HFFc6 (cell line): ENCODE data around the gene SLIT3. TPM values are rescaled to one million over a fixed set of nuclear protein-coding genes. Genes with fewer than 3 reads are reported as not detected.

Experiments used
- DNase-seq: peaks from one replicate; pipeline ENCODE4 v3.0.0-alpha.2; 2018
- H3K27ac Mint-ChIP-seq: 2 replicates; pipeline ENCODE4 v1.8.0; 2020; ENCODE audit warnings: mild to moderate bottlenecking, mixed read lengths
- H3K27me3 Mint-ChIP-seq: 2 replicates; pipeline ENCODE4 v1.8.0; 2021; ENCODE audit warnings: mild to moderate bottlenecking, moderate library complexity, mixed read lengths; ENCODE audit not compliant: insufficient read depth
- H3K36me3 Mint-ChIP-seq: 2 replicates; pipeline ENCODE4 v1.8.0; 2021; ENCODE audit warnings: low read depth, mixed read lengths
- H3K4me1 Mint-ChIP-seq: 2 replicates; pipeline ENCODE4 v1.8.0; 2020; ENCODE audit warnings: low read depth, mixed read lengths
- H3K4me3 Mint-ChIP-seq: 2 replicates; pipeline ENCODE4 v1.8.0; 2020; ENCODE audit warnings: mild to moderate bottlenecking, moderate library complexity, mixed read lengths
- H3K9me3 Mint-ChIP-seq: 2 replicates; pipeline ENCODE4 v1.8.0; 2020; ENCODE audit warnings: mild to moderate bottlenecking, mixed read lengths
- CTCF ChIP-seq: fragments of 200-600 bp; sonication (generic); IDR thresholded peaks from 2 replicates; pipeline ENCODE4 v1.5.0; 2021; ENCODE audit warnings: antibody characterized with exemption, mild to moderate bottlenecking
- total RNA-seq, 6 experiments: library from RNA; stranded (reverse); fragmentation: NEBNext Ultra II Directional; extraction: Animal tissue kit (Norgen Biotek cat#: 25700); gene quantifications; 2 replicates in 1 of 6; 3 replicates in 5 of 6; pipeline ENCODE4 v1.2.3, GENCODE V29; 2021

SLIT3 gene
- total RNA-seq, 6 experiments from 2014 or later = 4.2 to 8.3 (median 7.1) TPM

- DNase-seq = no peak
- H3K27me3 Mint-ChIP-seq = peaks cover 4% of the 10 kb centered on the region
- no peak for TF ChIP-seq CTCF
- no peak overlapping the region for H3K27ac Mint-ChIP-seq
- H3K4me1 Mint-ChIP-seq = no peaks in the 10 kb centered on the region; the same call in 1 of the 2 replicates
- no peak overlapping the region for H3K4me3 Mint-ChIP-seq
- no peaks in the 10 kb centered on the region for H3K9me3 Mint-ChIP-seq
- H3K36me3 Mint-ChIP-seq = no peaks in the 10 kb centered on the region
These were observed 421.6 kb downstream of the SLIT3 start for GRCh38 chr5:168879331-168879730.

GRCh38 chr5:168878135-168878745 lies 422.7 kb downstream of the SLIT3 start:
- H3K9me3 Mint-ChIP-seq = no peaks in the 10 kb centered on the region
- H3K4me3 Mint-ChIP-seq = no peak overlapping the region
- peaks cover 3% of the 10 kb centered on the region for H3K27me3 Mint-ChIP-seq
- no peak for DNase-seq
- H3K27ac Mint-ChIP-seq = no peak overlapping the region
- TF ChIP-seq CTCF = no peak
- H3K36me3 Mint-ChIP-seq = no peaks in the 10 kb centered on the region
- H3K4me1 Mint-ChIP-seq = no peaks in the 10 kb centered on the region; the same call in 1 of the 2 replicates

GRCh38 chr5:168877132-168877892 lies 423.6 kb downstream of the SLIT3 start:
- Mint-ChIP-seq H3K27ac (no peak overlapping the region), H3K9me3 (no peaks in the 10 kb centered on the region), H3K4me1 (no peaks in the 10 kb centered on the region; the same call in 1 of the 2 replicates), H3K36me3 (no peaks in the 10 kb centered on the region), H3K27me3 (peaks cover 7% of the 10 kb centered on the region), H3K4me3 (no peak overlapping the region)
- no peak for DNase-seq
- TF ChIP-seq CTCF = no peak

DNA sequence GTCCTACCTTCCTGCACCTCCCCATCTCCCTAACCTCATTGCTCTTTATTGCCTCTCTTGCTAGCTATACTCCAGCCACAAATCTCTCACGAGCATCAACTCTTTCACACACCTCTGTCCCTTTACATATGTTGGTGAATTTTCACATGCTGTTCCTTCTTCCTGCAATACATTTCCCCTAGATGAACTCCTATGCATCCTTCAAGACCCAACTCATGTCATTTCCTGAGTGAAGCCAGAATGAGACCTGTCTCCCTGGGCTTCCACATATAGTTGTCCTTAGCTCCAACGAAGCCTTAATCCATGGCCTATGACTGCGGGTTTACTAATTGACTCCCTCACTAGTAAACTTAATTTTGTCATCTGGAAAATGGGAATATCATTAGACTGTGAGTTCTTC lies 424.5 kb downstream of the SLIT3 start:
- H3K9me3 Mint-ChIP-seq = no peaks in the 10 kb centered on the region
- H3K27ac Mint-ChIP-seq = no peak overlapping the region
- H3K27me3 Mint-ChIP-seq = peaks cover 7% of the 10 kb centered on the region
- no peaks in the 10 kb centered on the region; the same call in 1 of the 2 replicates for H3K4me1 Mint-ChIP-seq
- no peak for DNase-seq
- no peaks in the 10 kb centered on the region for H3K36me3 Mint-ChIP-seq
- no peak overlapping the region for H3K4me3 Mint-ChIP-seq
- no peak for TF ChIP-seq CTCF

GRCh38 chr5:168875832-168876231 lies 425.1 kb downstream of the SLIT3 start:
- H3K4me3 Mint-ChIP-seq = no peak overlapping the region
- H3K36me3 Mint-ChIP-seq = no peaks in the 10 kb centered on the region
- peaks cover 7% of the 10 kb centered on the region for H3K27me3 Mint-ChIP-seq
- no peak for DNase-seq
- H3K9me3 Mint-ChIP-seq = no peaks in the 10 kb centered on the region
- no peaks in the 10 kb centered on the region; the same call in 1 of the 2 replicates for H3K4me1 Mint-ChIP-seq
- TF ChIP-seq CTCF = no peak
- no peak overlapping the region for H3K27ac Mint-ChIP-seq
